Activated T-helper 2 cell treated with anti-CD3 and anti-CD28 coated beads, Interferon-gamma antibody, Interleukin-2, Interleukin-4, amounts not matched to agents 10 μg/mL and 5 μg/mL and 100 μg/mL, durations not matched to agents 14 hours and 24 hours and 36 hours (primary cell): ENCODE measurements around the gene ZRANB1. TPM values are rescaled to one million over a fixed set of nuclear protein-coding genes. Genes with fewer than 3 reads are reported as not detected.

Experiments used
- DNase-seq: peaks from one replicate; pipeline ENCODE4 v3.0.0; 2021; ENCODE audit warnings: low spot score
- H3K27ac Mint-ChIP-seq: one replicate; pipeline ENCODE4 v1.8.0; 2021; ENCODE audit warnings: mixed read lengths
- H3K27me3 Mint-ChIP-seq: one replicate; pipeline ENCODE4 v1.8.0; 2021; ENCODE audit warnings: low read depth, mixed read lengths
- H3K36me3 Mint-ChIP-seq: one replicate; pipeline ENCODE4 v1.8.0; 2021; ENCODE audit warnings: low read depth, mixed read lengths
- H3K4me1 Mint-ChIP-seq: one replicate; pipeline ENCODE4 v1.8.0; 2021; ENCODE audit warnings: low read depth, mixed read lengths
- H3K4me3 Mint-ChIP-seq: one replicate; pipeline ENCODE4 v1.8.0; 2021; ENCODE audit warnings: low read depth, mild to moderate bottlenecking, moderate library complexity, mixed read lengths
- H3K9me3 Mint-ChIP-seq: one replicate; pipeline ENCODE4 v1.8.0; 2021; ENCODE audit warnings: mixed read lengths
- intact Hi-C: fragments of 100-400 bp; cut with micrococcal nuclease; formaldehyde crosslinking; loops from one replicate; pipeline ENCODE4 v1.15.1; 2023
- total RNA-seq: library from RNA; stranded (reverse); gene quantifications from 2 replicates; pipeline ENCODE4 v1.2.3, GENCODE V29; 2022

The ZRANB1 gene
- total RNA-seq, 1 donor from 2014 or later, result 12.1 TPM

DNA sequence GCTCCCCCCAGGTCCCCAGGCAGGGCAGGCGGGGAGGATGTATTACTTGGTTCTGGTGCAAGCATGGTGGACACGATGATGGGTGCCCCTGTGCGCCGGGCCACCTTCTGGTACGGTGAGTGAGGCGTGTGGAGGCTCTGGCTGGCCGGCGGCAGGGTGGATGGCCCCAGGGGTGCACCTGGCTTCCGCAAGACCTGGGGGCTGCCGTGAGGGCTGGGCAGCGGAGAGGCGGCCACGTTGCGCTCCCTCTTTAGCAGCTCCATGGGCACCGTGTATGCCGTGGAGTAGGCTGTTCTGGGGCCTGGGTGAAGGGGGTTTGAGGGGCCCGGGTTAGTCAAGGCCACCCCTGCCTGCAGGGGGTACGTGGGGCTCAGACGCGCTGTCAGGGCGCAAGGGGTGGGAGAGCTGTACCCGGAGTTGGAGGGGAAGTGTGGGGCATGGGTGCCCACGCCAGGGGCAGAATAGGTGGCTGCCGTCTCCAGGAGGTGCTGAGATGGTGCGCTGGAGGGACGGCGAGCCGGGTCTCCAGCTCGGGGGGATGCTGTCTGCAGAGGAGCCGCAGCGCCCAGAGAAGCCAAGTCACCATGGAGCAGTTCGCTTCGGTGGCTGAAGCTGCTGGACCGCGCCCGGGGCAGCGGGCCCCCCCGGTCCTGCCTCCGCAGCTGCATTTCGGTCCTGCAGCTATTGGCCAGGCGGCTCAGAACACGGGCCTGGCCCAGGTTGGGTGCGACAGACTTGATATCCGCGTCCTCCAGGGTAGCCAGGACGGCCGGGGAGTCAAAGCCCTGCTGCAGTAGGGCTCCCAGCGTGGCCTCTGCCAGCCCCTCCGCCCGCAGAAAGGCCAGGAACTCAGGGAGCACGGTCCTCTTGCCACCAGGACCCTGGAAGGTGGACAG, 84.4 kb downstream of the ZRANB1 start:
- Mint-ChIP-seq H3K36me3 (no peaks in the 10 kb centered on the region), H3K4me3 (no peak overlapping the region), H3K27me3 (no peaks in the 10 kb centered on the region), H3K27ac (no peak overlapping the region), H3K4me1 (no peaks in the 10 kb centered on the region), H3K9me3 (no peaks in the 10 kb centered on the region)
- intact Hi-C loops, result no loop called here
- no peak for DNase-seq

GRCh38 chr10:125026974-125027735, 85.2 kb downstream of the ZRANB1 start:
- no peaks in the 10 kb centered on the region for H3K27me3 Mint-ChIP-seq
- no peak overlapping the region for H3K27ac Mint-ChIP-seq
- no peaks in the 10 kb centered on the region for H3K4me1 Mint-ChIP-seq
- intact Hi-C loops, result no loop called here
- H3K4me3 Mint-ChIP-seq, result no peak overlapping the region
- no peaks in the 10 kb centered on the region for H3K36me3 Mint-ChIP-seq
- no peaks in the 10 kb centered on the region for H3K9me3 Mint-ChIP-seq
- no peak for DNase-seq

DNA sequence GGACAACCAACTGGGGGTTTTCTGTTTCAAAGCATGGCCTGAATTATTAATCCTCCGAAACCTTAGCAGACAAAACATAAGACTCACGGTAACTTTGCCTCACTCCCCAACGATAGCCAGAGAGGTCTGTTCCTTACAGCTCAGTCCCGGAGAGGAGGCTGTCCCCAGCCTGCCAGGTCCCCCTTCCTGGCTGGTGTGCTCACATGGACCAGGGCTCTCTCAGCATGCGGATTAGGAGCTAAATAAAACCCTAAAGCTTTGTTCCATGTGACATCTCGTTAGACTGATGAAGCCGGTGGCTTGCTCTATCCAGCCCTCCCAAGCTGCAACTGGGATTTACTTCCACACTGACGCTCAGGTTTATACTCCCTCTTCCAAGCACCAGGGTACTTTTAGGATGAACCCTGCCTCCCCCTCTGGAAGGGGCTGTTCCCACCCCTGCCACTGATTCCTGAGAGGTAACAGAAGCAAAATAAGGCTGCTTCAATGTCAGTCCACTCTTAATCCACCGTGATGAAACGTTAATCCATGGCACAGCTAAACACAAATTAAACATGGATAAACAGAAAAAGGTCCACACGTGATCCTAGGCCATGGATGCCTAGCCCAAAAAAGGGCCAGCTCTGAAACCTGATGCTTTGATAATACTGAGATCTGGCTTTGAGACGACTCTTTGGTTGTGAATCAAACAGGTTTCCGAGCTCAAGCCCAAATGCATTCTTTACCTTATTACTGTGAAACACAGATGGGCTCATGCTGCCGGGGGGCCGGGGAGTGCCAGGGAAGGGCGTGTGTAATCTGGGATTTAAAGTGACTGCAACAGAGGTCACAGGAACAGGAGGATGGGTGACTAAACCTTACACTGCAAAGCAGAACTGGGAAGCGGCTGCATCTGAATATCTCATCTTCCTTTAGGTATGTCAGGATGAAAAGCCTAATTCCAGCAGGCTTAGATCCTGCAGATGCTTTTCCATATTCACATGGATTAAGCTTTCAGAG, 86.2 kb downstream of the ZRANB1 start:
- no peaks in the 10 kb centered on the region for H3K9me3 Mint-ChIP-seq
- H3K4me3 Mint-ChIP-seq, result no peak overlapping the region
- no peak overlapping the region for H3K27ac Mint-ChIP-seq
- DNase-seq, result no peak
- H3K27me3 Mint-ChIP-seq, result no peaks in the 10 kb centered on the region
- H3K4me1 Mint-ChIP-seq, result no peaks in the 10 kb centered on the region
- intact Hi-C loops, result no loop called here
- H3K36me3 Mint-ChIP-seq, result no peaks in the 10 kb centered on the region

DNA sequence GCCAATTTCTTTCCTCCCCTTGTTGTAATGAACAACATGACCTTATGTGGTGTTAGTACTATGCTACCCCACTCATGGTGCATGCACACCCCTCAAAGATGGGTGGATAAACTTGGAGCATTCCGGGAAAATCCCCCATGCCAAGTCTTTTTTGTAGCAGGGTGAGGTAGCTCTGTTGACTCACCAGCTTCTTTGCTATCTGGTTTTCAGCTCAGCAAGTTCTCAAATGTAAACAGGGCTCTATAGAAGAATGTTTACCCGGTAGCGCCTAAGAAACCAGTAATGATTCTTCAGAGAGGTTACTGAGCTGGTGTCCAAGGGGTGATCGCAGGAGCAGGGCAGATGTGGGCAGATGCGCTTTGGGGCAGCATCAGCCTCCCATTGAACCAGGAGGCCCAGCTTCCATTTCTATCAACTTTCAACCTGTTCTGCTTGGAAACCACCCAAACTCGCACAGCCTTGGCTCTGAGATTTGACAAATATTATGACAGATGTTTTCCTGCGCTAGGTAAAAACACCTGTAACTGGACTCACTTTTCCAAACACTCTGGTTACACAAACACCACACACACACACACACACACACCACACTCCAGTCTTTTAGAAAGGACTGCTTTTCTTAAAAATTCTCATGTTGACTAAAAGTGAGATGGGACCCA, 87.8 kb downstream of the ZRANB1 start:
- no peaks in the 10 kb centered on the region for H3K36me3 Mint-ChIP-seq
- no peaks in the 10 kb centered on the region for H3K9me3 Mint-ChIP-seq
- no peak overlapping the region for H3K27ac Mint-ChIP-seq
- H3K4me3 Mint-ChIP-seq, result no peak overlapping the region
- no peaks in the 10 kb centered on the region for H3K4me1 Mint-ChIP-seq
- intact Hi-C loops, result no loop called here
- no peak for DNase-seq
- no peaks in the 10 kb centered on the region for H3K27me3 Mint-ChIP-seq

- intact Hi-C loops, result no loop called here
- H3K36me3 Mint-ChIP-seq, result no peaks in the 10 kb centered on the region
- no peaks in the 10 kb centered on the region for H3K9me3 Mint-ChIP-seq
- no peak overlapping the region for H3K4me3 Mint-ChIP-seq
- H3K27ac Mint-ChIP-seq, result no peak overlapping the region
- no peaks in the 10 kb centered on the region for H3K4me1 Mint-ChIP-seq
- DNase-seq, result no peak
- no peaks in the 10 kb centered on the region for H3K27me3 Mint-ChIP-seq
These were observed 88.8 kb downstream of the ZRANB1 start for GRCh38 chr10:125030567-125031197.

DNA sequence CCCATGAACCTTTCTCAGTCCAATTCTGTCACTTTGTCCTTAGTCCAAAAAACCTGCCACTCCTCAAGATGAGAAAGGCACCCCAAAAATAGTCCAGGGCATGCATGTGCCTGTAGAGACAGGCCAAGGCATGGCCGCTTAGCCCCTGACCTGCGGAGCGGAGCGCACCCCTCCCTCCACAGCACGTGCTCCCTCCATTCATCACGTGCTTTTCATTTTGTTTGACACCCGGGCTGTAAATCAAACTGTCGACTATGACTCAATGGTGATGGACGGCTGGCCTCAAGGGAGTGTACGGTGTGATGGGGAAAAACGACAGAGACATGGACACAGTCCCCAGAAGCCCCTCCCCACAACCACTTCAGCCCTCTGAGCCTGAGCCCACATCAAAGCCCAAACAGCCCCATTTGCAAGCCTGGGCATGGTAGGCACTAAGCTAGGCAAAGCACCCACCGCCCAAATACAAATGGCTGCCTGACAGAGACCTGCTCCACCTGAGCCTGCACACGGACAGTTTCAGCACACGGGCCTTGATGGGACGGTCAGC, 90.6 kb downstream of the ZRANB1 start:
- H3K36me3 Mint-ChIP-seq, result no peaks in the 10 kb centered on the region
- no peaks in the 10 kb centered on the region for H3K27me3 Mint-ChIP-seq
- DNase-seq, result no peak
- H3K4me1 Mint-ChIP-seq, result no peaks in the 10 kb centered on the region
- intact Hi-C loops, result no loop called here
- H3K4me3 Mint-ChIP-seq, result no peak overlapping the region
- no peaks in the 10 kb centered on the region for H3K9me3 Mint-ChIP-seq
- H3K27ac Mint-ChIP-seq, result no peak overlapping the region

- no peak overlapping the region for H3K4me3 Mint-ChIP-seq
- H3K4me1 Mint-ChIP-seq, result no peaks in the 10 kb centered on the region
- intact Hi-C loops, result no loop called here
- DNase-seq, result no peak
- H3K27ac Mint-ChIP-seq, result no peak overlapping the region
- no peaks in the 10 kb centered on the region for H3K36me3 Mint-ChIP-seq
- H3K9me3 Mint-ChIP-seq, result no peaks in the 10 kb centered on the region
- no peaks in the 10 kb centered on the region for H3K27me3 Mint-ChIP-seq
These were observed 91.4 kb downstream of the ZRANB1 start for GRCh38 chr10:125033146-125033924.

DNA sequence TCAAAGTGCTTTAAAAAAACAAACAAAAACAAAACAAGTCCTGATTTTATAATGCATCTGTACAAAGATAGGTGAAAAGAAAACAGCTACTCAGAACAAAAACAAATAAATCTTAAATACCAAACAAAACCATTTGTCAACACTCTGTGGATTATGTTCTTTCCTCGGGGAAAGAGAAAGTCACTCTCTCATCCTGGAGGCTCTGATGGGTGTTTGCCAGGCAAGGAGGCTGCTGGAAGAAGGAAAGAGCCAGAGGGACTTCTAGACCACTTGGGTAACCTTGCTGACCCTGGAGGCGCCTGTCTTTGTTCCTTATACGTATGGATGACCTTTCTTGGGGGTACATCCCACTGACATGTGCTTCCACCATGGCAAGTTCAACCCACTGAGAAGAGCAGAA, 92.8 kb downstream of the ZRANB1 start:
- Mint-ChIP-seq H3K27ac (no peak overlapping the region), H3K36me3 (no peaks in the 10 kb centered on the region), H3K4me3 (no peak overlapping the region), H3K4me1 (no peaks in the 10 kb centered on the region), H3K27me3 (no peaks in the 10 kb centered on the region), H3K9me3 (no peaks in the 10 kb centered on the region)
- no peak for DNase-seq
- intact Hi-C loops, result no loop called here

DNA sequence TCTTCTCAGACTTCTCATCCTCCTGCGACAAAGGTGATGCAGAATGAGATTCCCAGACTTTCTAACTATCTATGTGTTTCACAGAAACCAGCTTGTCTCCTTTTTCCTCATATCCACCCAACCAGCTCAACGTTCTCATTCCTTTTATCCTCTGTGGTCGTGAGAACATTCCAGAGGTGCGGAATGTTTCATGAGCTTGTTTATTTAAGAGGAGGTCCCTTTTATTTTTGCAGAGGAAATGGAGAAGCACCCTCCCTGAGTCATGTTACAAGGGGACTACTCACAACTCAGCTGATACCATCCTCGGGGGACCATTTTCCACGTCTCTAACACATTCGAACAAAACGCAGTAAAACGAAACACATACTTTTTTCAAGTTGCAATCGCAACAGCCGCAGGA, 93.2 kb downstream of the ZRANB1 start:
- H3K4me3 Mint-ChIP-seq, result no peak overlapping the region
- no peak for DNase-seq
- intact Hi-C loops, result no loop called here

DNA sequence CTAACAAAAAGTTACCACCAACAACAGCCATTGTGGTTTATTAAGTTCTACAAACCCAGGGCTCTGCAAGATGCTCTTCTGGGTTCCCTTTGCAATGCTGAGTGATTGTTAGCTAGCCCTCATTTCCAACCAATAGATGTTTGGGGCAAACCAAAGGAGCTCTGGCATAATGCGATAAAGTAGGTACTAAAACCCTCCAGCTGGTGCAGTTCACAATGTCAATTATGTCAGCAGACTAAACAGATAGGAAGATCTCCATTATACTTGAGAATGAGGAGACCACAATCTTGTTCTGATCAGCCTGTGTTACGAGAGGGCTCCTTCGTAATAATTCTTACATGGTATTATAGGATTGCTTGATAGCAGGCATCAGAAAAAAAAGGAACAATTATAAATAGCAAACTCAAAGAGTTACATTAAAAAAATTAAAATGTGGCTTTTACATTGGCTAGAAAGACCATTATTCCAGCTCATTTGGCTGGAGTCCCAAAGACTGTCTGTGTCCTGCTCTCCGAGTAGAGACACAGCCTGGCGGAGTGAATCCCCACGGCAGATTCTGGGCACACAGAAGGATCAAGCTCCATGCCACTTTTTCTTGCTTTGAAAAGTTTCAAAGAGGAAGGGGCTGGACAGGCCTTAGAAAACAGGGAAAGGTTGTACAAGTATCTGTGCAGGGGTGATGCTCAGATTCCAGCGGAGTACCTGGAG, 93.8 kb downstream of the ZRANB1 start:
- Mint-ChIP-seq H3K27ac (no peak overlapping the region), H3K36me3 (no peaks in the 10 kb centered on the region), H3K27me3 (no peaks in the 10 kb centered on the region), H3K4me3 (no peak overlapping the region), H3K9me3 (no peaks in the 10 kb centered on the region), H3K4me1 (no peaks in the 10 kb centered on the region)
- DNase-seq, result no peak
- intact Hi-C loops, result no loop called here

More for the DNA sequence above, 93.2 kb downstream of the ZRANB1 start:
- H3K36me3 Mint-ChIP-seq, result no peaks in the 10 kb centered on the region
- no peaks in the 10 kb centered on the region for H3K27me3 Mint-ChIP-seq
- H3K27ac Mint-ChIP-seq, result no peak overlapping the region
- H3K4me1 Mint-ChIP-seq, result no peaks in the 10 kb centered on the region
- H3K9me3 Mint-ChIP-seq, result no peaks in the 10 kb centered on the region
